Activated CD4-positive, alpha-beta T cell treated with anti-CD3 and anti-CD28 coated beads for 4 hours (primary cell): Measurements from ENCODE around the gene TAPBPL.

ENCODE experiments used
- DNase-seq, 2 donors: peaks; one replicate each; pipeline ENCODE4 v3.0.0-alpha.2; 2020

TAPBPL gene

GRCh38 chr12:6437586-6437985, 14.3 kb upstream of the TAPBPL start:
- DNase-seq, result no peak

GRCh38 chr12:6438345-6438744, 13.5 kb upstream of the TAPBPL start:
- DNase-seq, result no peak

- DNase-seq, result no peak
These were observed 11.5 kb upstream of the TAPBPL start for GRCh38 chr12:6440391-6440790.

- DNase-seq, result no peak
These were observed 9.0 kb upstream of the TAPBPL start for GRCh38 chr12:6442836-6443235.

GRCh38 chr12:6443361-6443983, 8.4 kb upstream of the TAPBPL start:
- DNase-seq, result no peak

GRCh38 chr12:6444031-6444430, 7.8 kb upstream of the TAPBPL start:
- no peak for DNase-seq

- DNase-seq, result no peak
These were observed 6.8 kb upstream of the TAPBPL start, which contains the start of gene CD27 for GRCh38 chr12:6444704-6445688. CD27 (plus strand) TSS chr12:6444955; CDS start chr12:6445096, 141 bp downstream.

- no peak for DNase-seq
These were observed 1.6 kb upstream of the TAPBPL start for GRCh38 chr12:6450091-6450868.

GRCh38 chr12:6450869-6451347, 934 bp upstream of the TAPBPL start:
- no peak for DNase-seq

- no peak for DNase-seq
These were observed 552 bp downstream of the TAPBPL start for GRCh38 chr12:6452245-6452943.

- DNase-seq, result no peak
These were observed 1.2 kb downstream of the TAPBPL start for GRCh38 chr12:6452944-6453630.

- DNase-seq, result no peak
These were observed 5.5 kb downstream of the TAPBPL start for GRCh38 chr12:6457220-6457945.

- DNase-seq, result no peak
These were observed 6.6 kb downstream of the TAPBPL start for GRCh38 chr12:6458281-6459003.

- DNase-seq, result no peak
These were observed 7.1 kb downstream of the TAPBPL start for GRCh38 chr12:6459004-6459337.

- DNase-seq, result peak; percentile 55 to 62
These were observed 9.0 kb downstream of the TAPBPL start for GRCh38 chr12:6460751-6461371.

- DNase-seq, result peak; percentile 68 to 79
These were observed 9.8 kb downstream of the TAPBPL start for GRCh38 chr12:6461401-6462233.

- DNase-seq, result peak in 1 of 2 donors; percentile 46
These were observed 10.6 kb downstream of the TAPBPL start for GRCh38 chr12:6462234-6462995.

- DNase-seq, result no peak
These were observed 11.4 kb downstream of the TAPBPL start for GRCh38 chr12:6463216-6463615.
